ENCODE measurements around the gene ZCCHC24.

The ZCCHC24 gene

GRCh38 chr10:79407811-79408795, 37.3 kb downstream of the ZCCHC24 start:
- no peaks in the 10 kb centered on the region for H3K36me3 ChIP-seq (ENCODE audit: control insufficient read depth, insufficient read depth, low read length)
- no peak overlapping the region for H3K9ac ChIP-seq (ENCODE audit: low read depth, low read length)
- no peaks in the 10 kb centered on the region for H3K9me3 ChIP-seq (ENCODE audit: control insufficient read depth, insufficient read depth, low read length)
- H3K27ac ChIP-seq (ENCODE audit: low read depth, low read length), result no peak overlapping the region
- H3K4me1 ChIP-seq (ENCODE audit: control insufficient read depth, insufficient read depth, low read length), result peaks cover 20% of the 10 kb centered on the region
- no peak overlapping the region for H3K4me3 ChIP-seq (ENCODE audit: low read depth, low read length)
- 0 out of 2 replicates have a peak, but pooled peaks cover 2% of the 10 kb centered on the region for H3K27me3 ChIP-seq (ENCODE audit: control insufficient read depth, insufficient read depth, low read length)

GRCh38 chr10:79407423-79407796, 38.0 kb downstream of the ZCCHC24 start:
- H3K4me3 ChIP-seq (ENCODE audit: low read depth, low read length), result no peak overlapping the region
- no peak overlapping the region for H3K27ac ChIP-seq (ENCODE audit: low read depth, low read length)
- 0 out of 2 replicates have a peak, but pooled peaks cover 5% of the 10 kb centered on the region for H3K27me3 ChIP-seq (ENCODE audit: control insufficient read depth, insufficient read depth, low read length)
- no peak overlapping the region for H3K9ac ChIP-seq (ENCODE audit: low read depth, low read length)
- H3K4me1 ChIP-seq (ENCODE audit: control insufficient read depth, insufficient read depth, low read length), result peaks cover 24% of the 10 kb centered on the region
- H3K36me3 ChIP-seq (ENCODE audit: control insufficient read depth, insufficient read depth, low read length), result no peaks in the 10 kb centered on the region
- H3K9me3 ChIP-seq (ENCODE audit: control insufficient read depth, insufficient read depth, low read length), result no peaks in the 10 kb centered on the region

GRCh38 chr10:79406683-79407422, 38.6 kb downstream of the ZCCHC24 start:
- H3K4me1 ChIP-seq (ENCODE audit: control insufficient read depth, insufficient read depth, low read length), result peaks cover 24% of the 10 kb centered on the region

GRCh38 chr10:79405995-79406515, 39.4 kb downstream of the ZCCHC24 start:
- no peaks in the 10 kb centered on the region for H3K9me3 ChIP-seq (ENCODE audit: control insufficient read depth, insufficient read depth, low read length)
- H3K9ac ChIP-seq (ENCODE audit: low read depth, low read length), result no peak overlapping the region
- peaks cover 24% of the 10 kb centered on the region for H3K4me1 ChIP-seq (ENCODE audit: control insufficient read depth, insufficient read depth, low read length)
- no peaks in the 10 kb centered on the region for H3K36me3 ChIP-seq (ENCODE audit: control insufficient read depth, insufficient read depth, low read length)
- no peak overlapping the region for H3K4me3 ChIP-seq (ENCODE audit: low read depth, low read length)
- 0 out of 2 replicates have a peak, but pooled peaks cover 5% of the 10 kb centered on the region for H3K27me3 ChIP-seq (ENCODE audit: control insufficient read depth, insufficient read depth, low read length)
- H3K27ac ChIP-seq (ENCODE audit: low read depth, low read length), result no peak overlapping the region

More at GRCh38 chr10:79406683-79407422, 38.6 kb downstream of the ZCCHC24 start:
- Histone ChIP-seq H3K4me3 (ENCODE audit: low read depth, low read length) (no peak overlapping the region), H3K9ac (ENCODE audit: low read depth, low read length) (no peak overlapping the region), H3K9me3 (ENCODE audit: control insufficient read depth, insufficient read depth, low read length) (no peaks in the 10 kb centered on the region), H3K36me3 (ENCODE audit: control insufficient read depth, insufficient read depth, low read length) (no peaks in the 10 kb centered on the region), H3K27me3 (ENCODE audit: control insufficient read depth, insufficient read depth, low read length) (0 out of 2 replicates have a peak, but pooled peaks cover 5% of the 10 kb centered on the region), H3K27ac (ENCODE audit: low read depth, low read length) (no peak overlapping the region)

GRCh38 chr10:79405221-79405994, 40.0 kb downstream of the ZCCHC24 start:
- Histone ChIP-seq H3K4me3 (ENCODE audit: low read depth, low read length) (no peak overlapping the region), H3K4me1 (ENCODE audit: control insufficient read depth, insufficient read depth, low read length) (peaks cover 24% of the 10 kb centered on the region), H3K36me3 (ENCODE audit: control insufficient read depth, insufficient read depth, low read length) (no peaks in the 10 kb centered on the region), H3K9ac (ENCODE audit: low read depth, low read length) (no peak overlapping the region), H3K27me3 (ENCODE audit: control insufficient read depth, insufficient read depth, low read length) (0 out of 2 replicates have a peak, but pooled peaks cover 5% of the 10 kb centered on the region), H3K27ac (ENCODE audit: low read depth, low read length) (no peak overlapping the region), H3K9me3 (ENCODE audit: control insufficient read depth, insufficient read depth, low read length) (no peaks in the 10 kb centered on the region)

- Histone ChIP-seq H3K27ac (ENCODE audit: low read depth, low read length) (peak overlapping the region; percentile 4), H3K27me3 (ENCODE audit: control insufficient read depth, insufficient read depth, low read length) (0 out of 2 replicates have a peak, but pooled peaks cover 5% of the 10 kb centered on the region), H3K4me3 (ENCODE audit: low read depth, low read length) (peak overlapping the region; percentile 44; the same call in 1 of the 2 replicates), H3K9ac (ENCODE audit: low read depth, low read length) (no peak overlapping the region), H3K9me3 (ENCODE audit: control insufficient read depth, insufficient read depth, low read length) (no peaks in the 10 kb centered on the region), H3K36me3 (ENCODE audit: control insufficient read depth, insufficient read depth, low read length) (no peaks in the 10 kb centered on the region), H3K4me1 (ENCODE audit: control insufficient read depth, insufficient read depth, low read length) (peaks cover 28% of the 10 kb centered on the region)
Measured at GRCh38 chr10:79404690-79405131, 40.7 kb downstream of the ZCCHC24 start.

- no peak overlapping the region for H3K9ac ChIP-seq (ENCODE audit: low read depth, low read length)
- no peaks in the 10 kb centered on the region for H3K36me3 ChIP-seq (ENCODE audit: control insufficient read depth, insufficient read depth, low read length)
- no peaks in the 10 kb centered on the region for H3K9me3 ChIP-seq (ENCODE audit: control insufficient read depth, insufficient read depth, low read length)
- 0 out of 2 replicates have a peak, but pooled peaks cover 5% of the 10 kb centered on the region for H3K27me3 ChIP-seq (ENCODE audit: control insufficient read depth, insufficient read depth, low read length)
- H3K27ac ChIP-seq (ENCODE audit: low read depth, low read length), result peak overlapping the region; percentile 4
- H3K4me3 ChIP-seq (ENCODE audit: low read depth, low read length), result peak overlapping the region; percentile 44; the same call in 1 of the 2 replicates
- peaks cover 30% of the 10 kb centered on the region for H3K4me1 ChIP-seq (ENCODE audit: control insufficient read depth, insufficient read depth, low read length)
Measured at GRCh38 chr10:79404231-79404609, 41.2 kb downstream of the ZCCHC24 start.

- 0 out of 2 replicates have a peak, but pooled peaks cover 5% of the 10 kb centered on the region for H3K27me3 ChIP-seq (ENCODE audit: control insufficient read depth, insufficient read depth, low read length)
- H3K9me3 ChIP-seq (ENCODE audit: control insufficient read depth, insufficient read depth, low read length), result no peaks in the 10 kb centered on the region
- H3K9ac ChIP-seq (ENCODE audit: low read depth, low read length), result no peak overlapping the region
- no peaks in the 10 kb centered on the region for H3K36me3 ChIP-seq (ENCODE audit: control insufficient read depth, insufficient read depth, low read length)
- peak overlapping the region; percentile 44; the same call in 1 of the 2 replicates for H3K4me3 ChIP-seq (ENCODE audit: low read depth, low read length)
- H3K4me1 ChIP-seq (ENCODE audit: control insufficient read depth, insufficient read depth, low read length), result peaks cover 36% of the 10 kb centered on the region
- H3K27ac ChIP-seq (ENCODE audit: low read depth, low read length), result peak overlapping the region; percentile 4
Measured at GRCh38 chr10:79403441-79404230, 41.8 kb downstream of the ZCCHC24 start.

GRCh38 chr10:79402951-79403350, 42.5 kb downstream of the ZCCHC24 start:
- Histone ChIP-seq H3K9ac (ENCODE audit: low read depth, low read length) (no peak overlapping the region), H3K27ac (ENCODE audit: low read depth, low read length) (no peak overlapping the region), H3K4me1 (ENCODE audit: control insufficient read depth, insufficient read depth, low read length) (peaks cover 36% of the 10 kb centered on the region)

More at GRCh38 chr10:79402951-79403350, 42.5 kb downstream of the ZCCHC24 start:
- Histone ChIP-seq H3K4me3 (ENCODE audit: low read depth, low read length) (peak overlapping the region; percentile 44; the same call in 1 of the 2 replicates), H3K36me3 (ENCODE audit: control insufficient read depth, insufficient read depth, low read length) (no peaks in the 10 kb centered on the region), H3K27me3 (ENCODE audit: control insufficient read depth, insufficient read depth, low read length) (0 out of 2 replicates have a peak, but pooled peaks cover 5% of the 10 kb centered on the region), H3K9me3 (ENCODE audit: control insufficient read depth, insufficient read depth, low read length) (no peaks in the 10 kb centered on the region)

All from HUES48 (cell line).